Activated CD8-positive, alpha-beta memory T cell treated with anti-CD3 and anti-CD28 coated beads for 24 hours (primary cell): ENCODE results near the gene CCER1.

Experiments used
- DNase-seq: peaks from one replicate; pipeline ENCODE4 v3.0.0-alpha.2; 2020

CCER1 gene

GRCh38 chr12:90916516-90916915 lies 38.5 kb downstream of the CCER1 start:
- DNase-seq = no peak

GRCh38 chr12:90915353-90915752 lies 39.6 kb downstream of the CCER1 start:
- no peak for DNase-seq

GRCh38 chr12:90910958-90911357 lies 44.0 kb downstream of the CCER1 start:
- no peak for DNase-seq

GRCh38 chr12:90909069-90909770 lies 45.8 kb downstream of the CCER1 start:
- DNase-seq = no peak

GRCh38 chr12:90908465-90908864 lies 46.5 kb downstream of the CCER1 start:
- DNase-seq = no peak

- no peak for DNase-seq
Measured at GRCh38 chr12:90905691-90906370, 49.1 kb downstream of the CCER1 start.

- DNase-seq = no peak
Measured at GRCh38 chr12:90902596-90902995, 52.4 kb downstream of the CCER1 start.
